H1 (cell line): ENCODE data around the gene PCDHGA1. TPM values are rescaled to one million over a fixed set of nuclear protein-coding genes. Genes with fewer than 3 reads are reported as not detected.

Experiments
- CHD2 ChIP-seq: IDR thresholded peaks from 2 replicates; pipeline ENCODE4 v1.6.1; 2012; ENCODE audit warnings: low read length, improper control_type of control experiment
- CREB1 ChIP-seq: IDR thresholded peaks from 2 replicates; pipeline ENCODE4 v1.6.1; 2012; ENCODE audit warnings: inconsistent platforms
- E2F6 ChIP-seq: IDR thresholded peaks from 2 replicates; pipeline ENCODE4 v1.6.1; 2012; ENCODE audit warnings: inconsistent platforms
- GABPA ChIP-seq: IDR thresholded peaks from 2 replicates; pipeline ENCODE4 v1.6.1; 2011; ENCODE audit warnings: mild to moderate bottlenecking, low read length, moderate library complexity, borderline replicate concordance; ENCODE audit not compliant: insufficient read depth
- MAFK ChIP-seq: IDR thresholded peaks from 2 replicates; pipeline ENCODE4 v1.6.1; 2012; ENCODE audit warnings: low read depth, mild to moderate bottlenecking, improper control_type of control experiment, low read length
- POLR2AphosphoS5 ChIP-seq: IDR thresholded peaks from 2 replicates; pipeline ENCODE4 v1.6.1; 2011; ENCODE audit warnings: low read depth, low read length
- POU5F1 ChIP-seq: IDR thresholded peaks from 2 replicates; pipeline ENCODE4 v1.6.1; 2011; ENCODE audit warnings: low read depth, mild to moderate bottlenecking, low read length, moderate library complexity
- RFX5 ChIP-seq: IDR thresholded peaks from 2 replicates; pipeline ENCODE4 v1.6.1; 2011; ENCODE audit warnings: low read depth, low read length, improper control_type of control experiment, borderline replicate concordance
- RXRA ChIP-seq: IDR thresholded peaks from 2 replicates; pipeline ENCODE4 v1.6.1; 2011; ENCODE audit warnings: low read depth, mild to moderate bottlenecking, low read length, moderate library complexity; ENCODE audit not compliant: insufficient read depth
- SIN3A ChIP-seq, 2 experiments: IDR thresholded peaks in 1 of 2; conservative IDR thresholded peaks in 1 of 2; 2 replicates each; pipeline ENCODE4 v1.6.1; 2011 to 2012; ENCODE audit warnings: low read length in 2 of 2, improper control_type of control experiment in 1 of 2, low read depth in 1 of 2, mild to moderate bottlenecking in 1 of 2
- TCF12 ChIP-seq: IDR thresholded peaks from 2 replicates; pipeline ENCODE4 v1.6.1; 2011; ENCODE audit warnings: low read depth, mild to moderate bottlenecking, low read length
- YY1 ChIP-seq: IDR thresholded peaks from 2 replicates; pipeline ENCODE4 v1.6.1; 2011; ENCODE audit warnings: low read depth, mild to moderate bottlenecking, low read length
- polyA plus RNA-seq, 7 experiments: library from polyadenylated mRNA; depleted of rRNA in 3 of 7; stranded (reverse) in 5 of 7; unstranded in 2 of 7; fragments of >200 nt in 5 of 7; fragments of 200-250 nt in 2 of 7; gene quantifications; 1 replicate in 5 of 7; 2 replicates in 1 of 7; 4 replicates in 1 of 7; pipeline versions ENCODE4 v1.2.1 to v1.2.3, GENCODE V29; 2011 to 2013; ENCODE audit warnings: missing spikeins in 2 of 7, mixed read lengths in 2 of 7
- total RNA-seq: library from RNA; stranded (reverse); fragmentation: NEBNext Ultra II Directional; extraction: Animal tissue kit (Norgen Biotek cat#: 25700); gene quantifications from 2 replicates; pipeline ENCODE4 v1.2.1, GENCODE V29; 2021
- TF ChIP-seq, protein P1 (sequence below), 3 experiments: IDR thresholded peaks; 1 replicate in 2 of 3; 2 replicates in 1 of 3; pipeline versions ENCODE4 v1.5.1 to v1.6.1; 2011; ENCODE audit warnings: low read length in 3 of 3, mild to moderate bottlenecking in 3 of 3, inconsistent platforms in 2 of 3, low read depth in 1 of 3, moderate library complexity in 1 of 3; ENCODE audit not compliant: insufficient read depth in 1 of 3; ENCODE audit errors: control extremely low read depth in 1 of 3
- TF ChIP-seq, protein P2 (sequence below): IDR thresholded peaks from 2 replicates; pipeline ENCODE4 v1.6.1; 2012; ENCODE audit warnings: inconsistent platforms

PCDHGA1 gene
- total and polyA plus RNA-seq, 2 of the 8 experiments (the other 6 are each of a cell fraction or from before 2014, with no cell fraction given): 0.57 to 0.89 TPM

- TF ChIP-seq POU5F1 (no peak), RXRA (no peak), E2F6 (peak; percentile 92), CHD2 (peak; percentile 17; the same call in 1 of the 2 replicates), GABPA (0 out of 2 replicates have a peak, but pooled peaks have one; percentile 40), RFX5 (peak; percentile 33; the same call in 1 of the 2 replicates), POLR2AphosphoS5 (no peak), TCF12 (peak; percentile 70; the same call in 1 of the 2 replicates), MAFK (peak; percentile 54; the same call in 1 of the 2 replicates), SIN3A (conservative IDR thresholded peaks at IDR 0.05 in 1 of 2, IDR thresholded peaks at IDR 0.05 in 1 of 2; ENCODE audit: low read depth in 1 of 2, low read length in 2 of 2) (0 out of 4 replicates have a peak, but pooled peaks of 1 of the 2 experiments have one; percentile 52), CREB1 (peak; percentile 58; the same call in 1 of the 2 replicates), YY1 (no peak)
- TF ChIP-seq, protein P1, sequence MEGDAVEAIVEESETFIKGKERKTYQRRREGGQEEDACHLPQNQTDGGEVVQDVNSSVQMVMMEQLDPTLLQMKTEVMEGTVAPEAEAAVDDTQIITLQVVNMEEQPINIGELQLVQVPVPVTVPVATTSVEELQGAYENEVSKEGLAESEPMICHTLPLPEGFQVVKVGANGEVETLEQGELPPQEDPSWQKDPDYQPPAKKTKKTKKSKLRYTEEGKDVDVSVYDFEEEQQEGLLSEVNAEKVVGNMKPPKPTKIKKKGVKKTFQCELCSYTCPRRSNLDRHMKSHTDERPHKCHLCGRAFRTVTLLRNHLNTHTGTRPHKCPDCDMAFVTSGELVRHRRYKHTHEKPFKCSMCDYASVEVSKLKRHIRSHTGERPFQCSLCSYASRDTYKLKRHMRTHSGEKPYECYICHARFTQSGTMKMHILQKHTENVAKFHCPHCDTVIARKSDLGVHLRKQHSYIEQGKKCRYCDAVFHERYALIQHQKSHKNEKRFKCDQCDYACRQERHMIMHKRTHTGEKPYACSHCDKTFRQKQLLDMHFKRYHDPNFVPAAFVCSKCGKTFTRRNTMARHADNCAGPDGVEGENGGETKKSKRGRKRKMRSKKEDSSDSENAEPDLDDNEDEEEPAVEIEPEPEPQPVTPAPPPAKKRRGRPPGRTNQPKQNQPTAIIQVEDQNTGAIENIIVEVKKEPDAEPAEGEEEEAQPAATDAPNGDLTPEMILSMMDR (IDR thresholded peaks at IDR 0.05; ENCODE audit: control extremely low read depth in 1 of 3, insufficient read depth in 1 of 3, low read depth in 1 of 3, low read length in 3 of 3): peak; percentile 82 to 99 (median 93)
- TF ChIP-seq, protein P2, sequence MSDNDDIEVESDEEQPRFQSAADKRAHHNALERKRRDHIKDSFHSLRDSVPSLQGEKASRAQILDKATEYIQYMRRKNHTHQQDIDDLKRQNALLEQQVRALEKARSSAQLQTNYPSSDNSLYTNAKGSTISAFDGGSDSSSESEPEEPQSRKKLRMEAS: peak; percentile 89
Measured at GRCh38 chr5:141478321-141478945, 148.1 kb downstream of the PCDHGA1 start (continued).
